Rectal smooth muscle tissue (tissue), 1 donor: ENCODE results near the gene VGF.

Source experiments
- H3K27ac ChIP-seq: one replicate; pipeline ENCODE4 v1.7.0; 2013; ENCODE audit warnings: low read depth, low read length, inconsistent platforms
- H3K27me3 ChIP-seq: one replicate; pipeline ENCODE4 v1.7.0; 2013; ENCODE audit warnings: low read length; ENCODE audit not compliant: control insufficient read depth, insufficient read depth
- H3K36me3 ChIP-seq: one replicate; pipeline ENCODE4 v1.7.0; 2013; ENCODE audit warnings: low read length; ENCODE audit not compliant: control insufficient read depth, insufficient read depth
- H3K4me1 ChIP-seq: one replicate; pipeline ENCODE4 v1.7.0; 2013; ENCODE audit warnings: low read length; ENCODE audit not compliant: control insufficient read depth, insufficient read depth
- H3K4me3 ChIP-seq: one replicate; pipeline ENCODE4 v1.7.0; 2013; ENCODE audit warnings: low read length
- H3K9ac ChIP-seq: one replicate; pipeline ENCODE4 v1.7.0; 2013; ENCODE audit warnings: low read length

Gene VGF

DNA sequence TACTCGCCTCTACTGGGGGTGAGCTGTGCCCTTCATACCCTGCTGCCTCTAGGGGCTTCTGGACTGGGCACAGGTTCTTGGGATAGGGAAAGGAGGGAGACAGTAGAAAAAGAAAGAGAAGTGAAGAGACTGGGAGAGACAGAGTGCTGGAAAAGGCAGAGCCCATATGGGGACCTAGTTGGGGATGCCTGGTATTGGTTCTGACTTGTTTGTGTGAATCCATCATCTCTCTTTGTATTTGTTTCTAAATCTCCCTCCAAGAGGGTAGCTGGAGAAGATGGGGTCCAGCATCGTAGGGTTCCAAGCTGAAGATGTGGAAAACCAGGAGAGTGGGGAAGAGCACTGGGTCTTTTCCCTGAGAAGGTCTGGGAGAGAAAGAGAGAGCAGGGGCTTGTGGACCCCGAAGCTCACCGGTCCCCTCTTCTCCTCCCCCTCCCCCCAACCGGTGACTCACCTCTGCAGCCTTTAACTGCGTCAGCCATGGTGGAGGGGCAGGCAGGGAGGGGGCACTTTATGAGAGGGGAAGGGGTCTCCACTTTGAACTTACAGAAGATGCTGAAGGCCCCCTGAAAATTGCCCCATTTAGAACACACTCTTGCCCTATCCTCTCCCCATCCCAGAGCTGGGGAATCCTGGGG lies 3.2 kb upstream of the VGF start:
- Histone ChIP-seq H3K27me3 (peaks cover 80% of the 10 kb centered on the region), H3K36me3 (no peaks in the 10 kb centered on the region), H3K4me3 (no peak overlapping the region), H3K9ac (no peak overlapping the region), H3K4me1 (peaks cover 5% of the 10 kb centered on the region), H3K27ac (no peak overlapping the region)

DNA sequence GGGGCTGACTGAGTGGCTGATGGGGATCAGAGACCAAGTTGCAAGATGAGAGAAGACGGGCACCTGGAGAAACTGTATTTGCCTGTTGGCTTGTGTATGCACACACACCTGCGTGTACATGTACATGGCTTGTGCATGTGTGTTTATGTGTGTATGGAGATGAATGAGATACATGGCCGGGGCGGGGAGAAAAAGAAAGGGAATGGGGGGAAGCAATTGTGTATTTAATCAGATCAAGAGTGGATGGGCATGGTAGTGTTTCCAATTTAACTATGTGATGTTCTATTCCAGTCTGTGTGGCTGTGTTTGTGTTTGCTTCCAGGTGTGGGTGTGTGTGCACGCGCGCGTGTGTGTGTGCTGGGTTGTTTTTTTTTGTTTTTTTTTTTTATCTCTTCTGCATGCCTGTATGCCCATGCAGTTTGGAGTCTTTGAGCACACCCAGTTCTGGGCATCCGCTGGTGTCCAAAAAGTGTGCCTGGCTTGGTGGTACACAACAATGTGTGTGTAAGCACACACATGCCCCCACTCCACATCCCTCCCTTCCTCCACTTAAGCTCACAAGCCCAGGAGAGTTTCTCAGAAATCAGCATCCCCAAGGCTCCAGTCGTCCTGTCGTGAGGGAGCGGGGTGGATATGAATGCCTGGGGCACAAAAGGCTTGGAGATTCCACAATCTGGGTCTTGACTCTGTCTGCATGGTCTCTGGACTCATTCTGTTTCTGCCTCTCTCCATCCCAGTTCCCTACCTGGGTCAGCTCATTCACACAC lies 2.5 kb upstream of the VGF start:
- Histone ChIP-seq H3K27me3 (peaks cover 76% of the 10 kb centered on the region), H3K4me1 (peaks cover 2% of the 10 kb centered on the region), H3K27ac (no peak overlapping the region), H3K4me3 (no peak overlapping the region), H3K9ac (no peak overlapping the region), H3K36me3 (no peaks in the 10 kb centered on the region)

- Histone ChIP-seq H3K4me1 (peaks cover 2% of the 10 kb centered on the region), H3K27ac (no peak overlapping the region), H3K27me3 (peaks cover 71% of the 10 kb centered on the region), H3K36me3 (no peaks in the 10 kb centered on the region), H3K4me3 (no peak overlapping the region), H3K9ac (no peak overlapping the region)
Observed at GRCh38 chr7:101166909-101167644, 1.7 kb upstream of the VGF start.

- H3K4me1 ChIP-seq = peaks cover 2% of the 10 kb centered on the region
- no peak overlapping the region for H3K4me3 ChIP-seq
- H3K36me3 ChIP-seq = no peaks in the 10 kb centered on the region
- H3K27ac ChIP-seq = no peak overlapping the region
- peaks cover 70% of the 10 kb centered on the region for H3K27me3 ChIP-seq
- no peak overlapping the region for H3K9ac ChIP-seq
Observed at GRCh38 chr7:101166648-101166908, 1.2 kb upstream of the VGF start.

- Histone ChIP-seq H3K4me3 (peak overlapping the region; percentile 47), H3K9ac (no peak overlapping the region), H3K27ac (no peak overlapping the region), H3K27me3 (peaks cover 66% of the 10 kb centered on the region), H3K36me3 (no peaks in the 10 kb centered on the region), H3K4me1 (peaks cover 2% of the 10 kb centered on the region)
Observed at GRCh38 chr7:101165958-101166647, 734 bp upstream of the VGF start.

DNA sequence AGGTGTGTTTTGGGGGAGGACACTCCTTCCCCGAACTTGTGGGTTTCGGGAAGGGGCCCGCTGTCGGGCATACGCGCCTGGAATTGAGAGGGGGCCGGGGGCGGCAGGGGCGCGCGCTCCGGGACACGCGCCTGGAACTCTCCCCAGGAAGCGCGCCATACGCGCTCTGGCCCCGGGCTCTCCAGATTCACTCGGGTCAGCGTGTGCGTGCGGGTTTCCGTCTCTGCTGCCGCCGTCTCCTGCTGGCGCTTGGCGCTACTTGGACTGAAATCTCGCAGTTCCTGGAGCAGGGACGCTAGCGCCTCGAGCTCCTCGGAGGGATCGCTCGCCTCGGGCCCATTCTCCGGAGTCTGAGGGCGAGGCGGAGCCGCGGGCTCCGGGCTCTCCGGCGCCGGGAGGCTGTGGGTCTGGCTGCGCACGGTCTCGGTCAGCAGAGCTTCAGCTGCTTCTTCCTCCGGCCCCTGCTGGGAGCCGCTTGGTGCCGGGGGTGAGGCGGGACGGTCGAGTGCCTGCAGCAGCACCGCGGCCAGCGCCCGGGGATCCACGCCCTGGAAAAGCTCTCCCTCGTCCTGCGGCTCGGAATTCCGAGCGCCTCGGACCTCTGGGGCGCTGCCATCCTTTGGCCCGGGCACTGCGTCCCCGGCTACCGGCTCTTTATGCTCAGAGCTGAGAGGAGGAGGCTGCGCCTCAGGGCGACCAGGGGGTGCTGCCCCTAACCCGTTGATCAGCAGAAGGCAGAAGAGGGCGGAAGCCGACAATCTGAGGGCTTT lies 1.1 kb downstream of the VGF start:
- Histone ChIP-seq H3K9ac (no peak overlapping the region), H3K27me3 (peaks cover 49% of the 10 kb centered on the region), H3K27ac (no peak overlapping the region), H3K36me3 (peaks cover 6% of the 10 kb centered on the region), H3K4me3 (peak overlapping the region; percentile 43), H3K4me1 (peaks cover 2% of the 10 kb centered on the region)

- Histone ChIP-seq H3K4me3 (peak overlapping the region; percentile 43), H3K27me3 (peaks cover 44% of the 10 kb centered on the region), H3K27ac (no peak overlapping the region)
Observed at GRCh38 chr7:101163279-101164070, 1.9 kb downstream of the VGF start.

DNA sequence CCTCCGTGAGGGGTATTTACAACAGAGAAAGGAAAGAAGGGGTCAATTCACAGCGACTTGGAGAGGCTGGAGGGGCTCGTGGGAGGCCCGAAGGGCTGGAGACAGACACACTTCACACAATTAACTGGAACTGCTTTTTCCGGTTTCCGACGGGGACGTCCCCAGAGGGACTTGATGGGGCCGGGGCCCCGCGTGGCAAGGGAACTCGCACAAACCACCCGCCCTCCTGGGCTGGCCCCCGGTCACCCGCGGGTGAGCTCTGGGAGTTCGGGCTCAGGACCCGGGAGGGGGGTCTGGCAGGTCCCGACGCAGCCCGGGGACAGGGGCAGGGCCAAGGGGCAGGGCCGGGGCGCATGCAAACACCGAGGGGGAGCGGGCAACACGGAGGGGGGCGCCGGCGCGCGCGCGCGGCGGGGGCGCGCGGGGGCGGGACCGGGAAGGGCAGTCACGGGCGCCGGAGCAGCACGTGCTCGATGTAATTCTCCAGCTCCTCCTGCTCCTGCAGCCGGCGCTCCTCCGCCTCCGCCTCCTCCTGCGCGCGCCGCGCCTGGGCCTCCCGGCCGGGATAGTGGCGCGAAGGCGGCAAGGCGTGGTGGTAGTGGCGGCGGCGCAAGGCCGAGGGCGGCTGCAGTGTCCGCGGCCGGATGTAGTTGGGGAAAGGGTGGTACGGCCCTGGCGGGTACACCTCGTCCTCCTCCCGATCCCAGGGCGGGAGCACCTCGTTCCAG lies 2.7 kb downstream of the VGF start:
- Histone ChIP-seq H3K9ac (no peak overlapping the region), H3K4me3 (peak overlapping the region; percentile 22), H3K27ac (no peak overlapping the region), H3K27me3 (peaks cover 39% of the 10 kb centered on the region), H3K4me1 (peaks cover 2% of the 10 kb centered on the region), H3K36me3 (peaks cover 9% of the 10 kb centered on the region)

More at GRCh38 chr7:101163279-101164070, 1.9 kb downstream of the VGF start:
- peaks cover 2% of the 10 kb centered on the region for H3K4me1 ChIP-seq
- H3K36me3 ChIP-seq = peaks cover 9% of the 10 kb centered on the region
- no peak overlapping the region for H3K9ac ChIP-seq

GRCh38 chr7:101161692-101162471 lies 3.5 kb downstream of the VGF start:
- H3K9ac ChIP-seq = no peak overlapping the region
- H3K27ac ChIP-seq = no peak overlapping the region
- H3K4me1 ChIP-seq = peaks cover 2% of the 10 kb centered on the region
- H3K27me3 ChIP-seq = peaks cover 32% of the 10 kb centered on the region
- peaks cover 9% of the 10 kb centered on the region for H3K36me3 ChIP-seq
- H3K4me3 ChIP-seq = no peak overlapping the region

GRCh38 chr7:101160910-101161309 lies 4.5 kb downstream of the VGF start:
- Histone ChIP-seq H3K27ac (no peak overlapping the region), H3K4me3 (no peak overlapping the region), H3K36me3 (peaks cover 9% of the 10 kb centered on the region), H3K9ac (no peak overlapping the region), H3K27me3 (peaks cover 27% of the 10 kb centered on the region), H3K4me1 (peaks cover 2% of the 10 kb centered on the region)
